ENCODE measurements around the gene ZNF226.
"Not testable (repeated sequence)": the region's sequence is repeated elsewhere in the genome, so short reads cannot be mapped to it uniquely, and the experiment has no call there.

Gene ZNF226

GRCh38 chr19:44212866-44213346 lies 48.0 kb downstream of the ZNF226 start:
- no peak for DNase-seq

GRCh38 chr19:44219926-44220325 lies 55.0 kb downstream of the ZNF226 start:
- DNase-seq = not testable (repeated sequence)

GRCh38 chr19:44220761-44221160 lies 55.9 kb downstream of the ZNF226 start:
- DNase-seq = not testable (repeated sequence)

- DNase-seq = not testable (repeated sequence)
Measured at GRCh38 chr19:44221291-44221690, 56.4 kb downstream of the ZNF226 start.

Data from CD4-positive, alpha-beta T cell treated with Interleukin-1 beta for 1 hour (primary cell).